Right renal pelvis (tissue), 4 donors: ENCODE data around the gene STAG1. TPM values are rescaled to one million over a fixed set of nuclear protein-coding genes. Genes with fewer than 3 reads are reported as not detected.
A peak's percentile ranks its signal among the peaks of the same experiment; 100 is the strongest.
"Not testable (repeated sequence)": the region's sequence is repeated elsewhere in the genome, so short reads cannot be mapped to it uniquely, and the experiment has no call there.

Experiments used
- DNase-seq, 4 donors: peaks; one replicate each; pipeline ENCODE4 v3.0.0-alpha.2; 2013; ENCODE audit warnings: low read depth in 4 of 4, low spot score in 3 of 4, missing footprints in 1 of 4
- polyA plus RNA-seq, 4 donors: library from polyadenylated mRNA; unstranded; fragments of 120-200 nt; gene quantifications; one replicate each; pipeline ENCODE4 v1.2.1, GENCODE V29; 2013; ENCODE audit not compliant: insufficient read length in 4 of 4

STAG1 gene
- 10 to 100 TPM; 43.0 to 55.3 (median 53.7) TPM for polyA plus RNA-seq

- DNase-seq = no peak
These were observed at the start of gene STAG1 for GRCh38 chr3:136752172-136752421. Gene STAG1 (minus strand): TSS chr3:136752378. CDS start chr3:136630898, 121,480 bp downstream.

- DNase-seq = not testable (repeated sequence)
These were observed 49.0 kb upstream of the STAG1 start for GRCh38 chr3:136801146-136801545.

GRCh38 chr3:136792556-136793330 is 40.6 kb upstream of the STAG1 start:
- DNase-seq = no peak

- no peak for DNase-seq
These were observed 38.6 kb upstream of the STAG1 start for GRCh38 chr3:136790786-136791185.

GRCh38 chr3:136789976-136790375 is 37.8 kb upstream of the STAG1 start:
- no peak for DNase-seq

- DNase-seq = no peak
These were observed 36.0 kb upstream of the STAG1 start for GRCh38 chr3:136788154-136788553.

GRCh38 chr3:136787349-136787748 is 35.2 kb upstream of the STAG1 start:
- DNase-seq = no peak

GRCh38 chr3:136783708-136784191 is 31.6 kb upstream of the STAG1 start:
- no peak for DNase-seq

- no peak for DNase-seq
These were observed 28.6 kb upstream of the STAG1 start for GRCh38 chr3:136780741-136781140.

GRCh38 chr3:136778865-136779264 is 26.7 kb upstream of the STAG1 start:
- no peak for DNase-seq

GRCh38 chr3:136772709-136773108 is 20.5 kb upstream of the STAG1 start:
- DNase-seq = no peak

- not testable (repeated sequence) for DNase-seq
These were observed 6.3 kb upstream of the STAG1 start for GRCh38 chr3:136758160-136759102.

- no peak for DNase-seq
These were observed 3.0 kb upstream of the STAG1 start for GRCh38 chr3:136755192-136755591.

- peak in 1 of 4 donors; percentile 11 for DNase-seq
These were observed 1.3 kb upstream of the STAG1 start for GRCh38 chr3:136753326-136753939.

GRCh38 chr3:136752422-136753325 is 496 bp upstream of the STAG1 start:
- DNase-seq = peak; percentile 97 to 100 (median 98)

GRCh38 chr3:136751316-136752171 is 634 bp downstream of the STAG1 start:
- peak; percentile 57 to 73 (median 68) for DNase-seq

- DNase-seq = peak in 1 of 4 donors; percentile 5
These were observed 1.3 kb downstream of the STAG1 start for GRCh38 chr3:136750897-136751315.

GRCh38 chr3:136750209-136750896 is 1.8 kb downstream of the STAG1 start:
- peak in 3 of 4 donors; percentile 3 to 12 (median 10) for DNase-seq
